GM12873 (cell line): ENCODE results near the gene SLC25A17.

ENCODE experiments used
- TF ChIP-seq, protein P1 (sequence below): IDR thresholded peaks from 2 replicates; pipeline ENCODE4 v1.5.1; 2012; ENCODE audit warnings: low read depth, mild to moderate bottlenecking, moderate library complexity, low read length, control low read depth; ENCODE audit not compliant: insufficient read depth; ENCODE audit errors: missing control alignments

SLC25A17 gene

DNA sequence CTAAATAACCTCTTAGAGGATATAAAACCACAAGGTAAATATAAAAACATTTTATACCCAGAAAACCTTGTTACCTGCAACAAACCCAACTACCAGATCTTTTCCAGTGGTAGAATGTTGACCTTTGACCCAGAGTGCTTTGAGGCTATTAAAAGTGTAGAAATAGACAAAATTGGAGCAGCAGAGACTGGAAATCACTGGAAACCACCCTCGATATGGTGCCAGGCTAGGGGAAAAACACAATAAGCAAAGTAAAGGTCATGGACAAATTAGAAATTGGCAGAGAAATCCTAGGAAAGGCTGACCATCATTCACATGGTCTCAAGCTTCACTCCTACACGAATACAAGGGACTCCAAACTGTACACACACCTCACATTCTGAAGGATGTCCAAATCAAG is 26.7 kb downstream of the SLC25A17 start:
- TF ChIP-seq, protein P1, sequence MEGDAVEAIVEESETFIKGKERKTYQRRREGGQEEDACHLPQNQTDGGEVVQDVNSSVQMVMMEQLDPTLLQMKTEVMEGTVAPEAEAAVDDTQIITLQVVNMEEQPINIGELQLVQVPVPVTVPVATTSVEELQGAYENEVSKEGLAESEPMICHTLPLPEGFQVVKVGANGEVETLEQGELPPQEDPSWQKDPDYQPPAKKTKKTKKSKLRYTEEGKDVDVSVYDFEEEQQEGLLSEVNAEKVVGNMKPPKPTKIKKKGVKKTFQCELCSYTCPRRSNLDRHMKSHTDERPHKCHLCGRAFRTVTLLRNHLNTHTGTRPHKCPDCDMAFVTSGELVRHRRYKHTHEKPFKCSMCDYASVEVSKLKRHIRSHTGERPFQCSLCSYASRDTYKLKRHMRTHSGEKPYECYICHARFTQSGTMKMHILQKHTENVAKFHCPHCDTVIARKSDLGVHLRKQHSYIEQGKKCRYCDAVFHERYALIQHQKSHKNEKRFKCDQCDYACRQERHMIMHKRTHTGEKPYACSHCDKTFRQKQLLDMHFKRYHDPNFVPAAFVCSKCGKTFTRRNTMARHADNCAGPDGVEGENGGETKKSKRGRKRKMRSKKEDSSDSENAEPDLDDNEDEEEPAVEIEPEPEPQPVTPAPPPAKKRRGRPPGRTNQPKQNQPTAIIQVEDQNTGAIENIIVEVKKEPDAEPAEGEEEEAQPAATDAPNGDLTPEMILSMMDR = no peak

DNA sequence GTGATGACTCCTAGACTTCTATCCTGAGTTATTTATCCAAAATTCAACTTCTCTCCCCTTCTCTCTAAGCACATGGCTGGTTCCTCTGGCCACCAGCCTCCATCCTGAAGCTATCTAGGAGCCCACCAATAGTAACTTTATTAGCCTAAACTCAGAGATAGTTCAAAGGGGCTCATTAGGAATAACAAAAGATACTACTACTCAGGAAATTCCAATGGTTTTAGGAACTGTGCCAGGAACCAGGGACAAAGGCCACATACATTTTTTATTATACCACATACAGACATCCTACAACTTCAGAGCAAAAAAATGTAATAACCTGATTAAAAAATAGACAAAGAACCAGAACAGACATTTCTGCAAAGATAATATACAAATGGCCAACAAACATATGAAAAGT is 27.9 kb downstream of the SLC25A17 start:
- TF ChIP-seq, protein P1 = no peak

DNA sequence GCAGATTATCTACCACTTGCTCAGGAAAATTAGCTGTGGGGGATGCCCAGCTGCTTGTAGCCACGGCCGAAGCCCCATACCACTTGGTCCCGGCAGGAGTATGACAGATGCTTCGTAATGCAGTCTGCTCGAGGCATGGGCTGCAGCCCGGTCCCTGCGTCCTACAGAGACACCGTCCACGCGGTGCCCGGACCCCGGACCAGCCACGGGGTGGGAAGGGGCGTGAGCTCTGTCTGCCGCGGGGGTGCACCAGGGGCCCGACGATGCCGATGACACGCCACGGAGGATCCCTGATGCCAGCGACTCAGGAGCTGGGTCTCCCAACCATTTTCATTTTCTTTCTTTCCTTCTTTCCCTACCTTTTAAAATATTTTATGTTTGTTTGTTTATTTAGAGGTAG is 30.0 kb downstream of the SLC25A17 start:
- TF ChIP-seq, protein P1 = no peak

DNA sequence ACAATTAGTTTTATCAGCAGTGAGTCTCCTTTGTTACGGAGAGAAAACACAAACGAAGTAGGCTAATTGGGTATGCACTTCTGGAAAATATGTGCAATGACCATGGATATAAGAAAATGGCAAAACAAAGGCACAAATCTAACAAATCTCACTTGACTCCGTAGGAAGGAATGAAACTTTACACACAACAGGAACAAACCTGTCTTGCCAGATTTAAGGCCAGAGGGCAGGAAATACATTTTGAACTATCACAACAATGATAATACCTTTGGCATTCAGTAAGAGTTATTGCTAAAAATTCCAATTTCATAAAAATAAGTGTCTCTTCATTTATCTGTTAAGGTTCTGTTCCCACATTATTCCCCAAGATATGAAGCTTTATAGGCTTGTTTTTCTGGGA is 36.6 kb downstream of the SLC25A17 start:
- TF ChIP-seq, protein P1 = no peak

DNA sequence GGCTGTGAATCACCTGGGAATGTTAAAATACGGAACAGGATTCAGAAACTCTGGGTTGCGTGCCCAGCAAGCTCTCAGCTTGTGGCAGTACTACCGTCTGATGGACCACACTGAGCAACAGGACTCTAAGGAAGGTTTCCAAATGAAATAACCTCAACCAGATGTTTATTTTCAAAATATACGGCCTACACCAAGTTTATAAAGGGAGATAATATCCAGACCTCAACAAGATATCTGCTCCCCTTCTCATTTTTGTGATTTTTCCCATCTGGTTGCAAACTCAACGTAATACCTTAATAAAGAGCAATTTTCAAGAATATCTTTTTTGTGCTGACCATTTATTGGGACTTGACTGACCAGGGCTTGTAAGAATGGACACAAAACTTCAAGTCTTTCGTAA is 49.4 kb downstream of the SLC25A17 start:
- TF ChIP-seq, protein P1 = no peak

DNA sequence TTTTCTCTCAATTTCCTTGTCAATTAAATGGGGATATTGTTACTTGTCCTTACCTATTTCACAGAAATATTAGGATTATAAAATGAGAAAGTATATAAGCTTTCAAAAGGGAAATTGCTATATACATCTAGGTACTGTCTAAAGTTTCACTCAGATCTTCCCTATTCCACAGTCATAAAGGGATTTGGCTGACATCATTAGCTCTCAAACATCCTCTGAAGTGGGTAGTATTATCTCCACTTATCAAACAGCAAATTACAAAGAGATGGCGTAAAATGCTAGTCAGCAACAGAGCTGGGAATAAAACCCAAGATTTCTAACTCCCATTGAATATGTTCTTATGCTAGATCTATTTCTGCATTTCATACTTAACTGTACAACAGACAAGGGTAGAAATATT is 50.9 kb downstream of the SLC25A17 start:
- TF ChIP-seq, protein P1 = no peak

DNA sequence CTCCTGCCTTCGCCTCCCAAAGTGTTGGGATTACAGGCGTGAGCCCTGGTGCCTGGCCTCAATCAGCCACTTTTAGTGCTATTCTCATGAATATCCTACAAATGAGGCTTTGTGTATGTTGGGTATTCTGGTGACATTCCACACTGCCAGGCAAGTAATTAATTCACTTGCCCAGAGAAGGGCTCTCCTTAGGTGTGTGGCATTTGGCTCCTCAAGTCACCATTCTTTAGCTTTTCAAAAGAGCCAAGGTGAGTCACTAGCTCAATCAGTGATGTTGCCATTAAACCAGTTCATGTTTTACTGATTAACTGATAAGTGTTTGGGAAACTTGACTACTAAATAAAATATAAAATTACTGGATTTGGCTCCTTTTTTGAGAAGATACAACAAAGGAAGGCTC is 52.2 kb downstream of the SLC25A17 start:
- TF ChIP-seq, protein P1 = no peak
